Adrenal gland (tissue), 5 donors: Measurements from ENCODE around the gene SHISAL2B.

ENCODE experiments used
- CTCF ChIP-seq, 6 experiments: fragments of 450-650 bp in 4 of 6; fragments of 200-600 bp in 2 of 6; sonication (generic) in 1 of 6; IDR thresholded peaks; 1 replicate in 5 of 6; 2 replicates in 1 of 6; pipeline versions ENCODE4 v1.5.1 to v1.8.0; 2016 to 2021; ENCODE audit warnings: antibody characterized with exemption in 6 of 6, mild to moderate bottlenecking in 2 of 6, moderate library complexity in 1 of 6
- POLR2A ChIP-seq, 2 donors: fragments of 450-650 bp; IDR thresholded peaks; one replicate each; pipeline ENCODE4 v1.6.1; 2017; ENCODE audit warnings: antibody characterized with exemption in 2 of 2, mild to moderate bottlenecking in 2 of 2, moderate library complexity in 1 of 2
- donor health status: DM: no; HTN: no; CAD: no.

DNA sequence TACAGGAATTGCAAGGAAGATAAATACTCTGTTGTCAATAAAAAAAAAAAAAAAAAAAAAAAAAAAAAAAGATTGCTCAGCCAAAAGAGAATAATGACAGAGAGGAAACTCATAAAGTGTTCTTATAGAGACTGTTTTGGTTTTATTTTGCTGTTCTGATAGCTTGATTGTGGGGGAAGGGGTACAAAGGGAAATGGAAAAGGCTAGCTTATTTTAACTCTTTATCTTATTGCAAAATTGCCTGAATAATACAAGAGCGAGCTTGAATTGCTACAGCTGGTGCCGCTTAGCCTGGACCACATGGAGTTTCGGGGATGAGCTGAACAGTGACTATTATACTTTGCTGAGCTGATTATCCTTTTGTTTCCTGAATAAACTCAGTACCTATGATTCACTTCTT, 31.0 kb upstream of the SHISAL2B start:
- TF ChIP-seq CTCF (IDR thresholded peaks at IDR 0.05) (no peak), POLR2A (IDR thresholded peaks at IDR 0.05) (no peak)
